Liver (tissue), 3 donors: ENCODE data around the gene CTAGE9.

Experiments used
- ATF3 ChIP-seq: IDR thresholded peaks from 2 replicates; pipeline ENCODE4 v1.6.1; 2016; ENCODE audit warnings: antibody characterized with exemption
- CTCF ChIP-seq: fragments of 150-350 bp; IDR thresholded peaks from 2 replicates; pipeline ENCODE4 v1.5.1; 2017; ENCODE audit warnings: improper control_type of control experiment, low read depth, low read length; ENCODE audit not compliant: missing input control
- FOXA2 ChIP-seq: IDR thresholded peaks from 2 replicates; pipeline ENCODE4 v1.6.1; 2016; ENCODE audit warnings: antibody characterized with exemption
- HNF4G ChIP-seq: IDR thresholded peaks from 2 replicates; pipeline ENCODE4 v1.6.1; 2016; ENCODE audit warnings: antibody characterized with exemption
- RAD21 ChIP-seq, 2 donors: IDR thresholded peaks; 2 replicates each; pipeline ENCODE4 v1.6.1; 2016; ENCODE audit warnings: antibody characterized with exemption in 2 of 2, mild to moderate bottlenecking in 2 of 2
- SP1 ChIP-seq: IDR thresholded peaks from 2 replicates; pipeline ENCODE4 v1.6.1; 2018; ENCODE audit warnings: antibody characterized with exemption, mild to moderate bottlenecking
- TAF1 ChIP-seq: conservative IDR thresholded peaks from 2 replicates; pipeline ENCODE4 v1.6.1; 2016; ENCODE audit warnings: antibody characterized with exemption, mild to moderate bottlenecking
- ZBTB33 ChIP-seq: IDR thresholded peaks from 2 replicates; pipeline ENCODE4 v1.6.1; 2016; ENCODE audit warnings: antibody characterized with exemption
- donor health status: healthy.
- donor health status: healthy.

- TF ChIP-seq CTCF, result no peak
- no peak for TF ChIP-seq SP1
- no peak for TF ChIP-seq ZBTB33
- no peak for TF ChIP-seq FOXA2
- no peak for TF ChIP-seq RAD21 (IDR thresholded peaks at IDR 0.05)
- no peak for TF ChIP-seq ATF3
- TF ChIP-seq TAF1, result no peak
- TF ChIP-seq HNF4G, result no peak
Observed at GRCh38 chr6:131756039-131756438, 45.2 kb upstream of the CTAGE9 start.
